Skeletal muscle satellite cell (primary cell): ENCODE data around the gene SORCS1.

Experiments used
- H3K27me3 ChIP-seq: 2 replicates; pipeline ENCODE4 v1.7.0; 2013; ENCODE audit warnings: low read length; ENCODE audit not compliant: control insufficient read depth, insufficient read depth
- H3K36me3 ChIP-seq: 2 replicates; pipeline ENCODE4 v1.7.0; 2013; ENCODE audit warnings: mild to moderate bottlenecking, control low read depth, low read length; ENCODE audit not compliant: insufficient read depth
- H3K4me1 ChIP-seq: 2 replicates; pipeline ENCODE4 v1.7.0; 2013; ENCODE audit warnings: low read length; ENCODE audit not compliant: control insufficient read depth, insufficient read depth
- H3K4me2 ChIP-seq: 2 replicates; pipeline ENCODE4 v1.7.0; 2013; ENCODE audit warnings: mild to moderate bottlenecking, low read length
- H3K4me3 ChIP-seq: 2 replicates; pipeline ENCODE4 v1.7.0; 2013; ENCODE audit warnings: low read length
- H3K9ac ChIP-seq: 2 replicates; pipeline ENCODE4 v1.7.0; 2013; ENCODE audit warnings: mild to moderate bottlenecking, low read depth, low read length, moderate library complexity
- H3K9me3 ChIP-seq: replicated peaks from 2 replicates; pipeline ENCODE4 v1.7.0; 2013; ENCODE audit warnings: mild to moderate bottlenecking, control low read depth, low read length

The SORCS1 gene

DNA sequence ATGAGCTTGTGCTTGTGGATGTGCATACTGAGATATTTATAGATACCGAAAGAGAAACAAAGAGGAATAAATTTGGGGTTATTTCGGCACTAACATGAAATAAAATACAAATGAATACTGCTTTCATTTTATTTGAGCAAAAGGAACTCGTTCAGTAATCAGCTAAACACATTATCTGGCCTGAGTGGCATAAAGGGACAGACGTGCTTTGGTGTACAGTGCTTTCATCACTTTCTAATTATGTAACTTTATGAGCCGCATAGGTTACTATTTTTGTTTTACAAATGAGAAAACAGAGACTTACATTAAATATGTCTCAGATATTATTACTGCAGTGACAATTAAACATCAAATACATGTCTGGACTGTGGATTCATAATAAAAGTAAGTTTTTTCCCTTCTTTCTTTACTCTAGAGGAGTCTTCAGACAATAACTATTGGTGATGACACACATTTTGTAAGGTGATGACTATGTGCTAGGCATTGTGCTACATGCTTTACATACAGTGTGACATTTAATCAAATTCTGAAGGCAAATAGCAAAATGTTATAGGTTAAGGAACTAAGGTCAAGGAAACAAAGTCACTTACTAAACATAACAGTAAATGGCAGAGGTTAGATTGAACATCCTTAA is 503.3 kb downstream of the SORCS1 start:
- peaks cover 5% of the 10 kb centered on the region for H3K9me3 ChIP-seq
- H3K4me1 ChIP-seq, result no peaks in the 10 kb centered on the region
- no peak overlapping the region for H3K4me2 ChIP-seq
- H3K4me3 ChIP-seq, result no peak overlapping the region
- H3K9ac ChIP-seq, result no peak overlapping the region
- H3K27me3 ChIP-seq, result no peaks in the 10 kb centered on the region
- no peaks in the 10 kb centered on the region for H3K36me3 ChIP-seq

DNA sequence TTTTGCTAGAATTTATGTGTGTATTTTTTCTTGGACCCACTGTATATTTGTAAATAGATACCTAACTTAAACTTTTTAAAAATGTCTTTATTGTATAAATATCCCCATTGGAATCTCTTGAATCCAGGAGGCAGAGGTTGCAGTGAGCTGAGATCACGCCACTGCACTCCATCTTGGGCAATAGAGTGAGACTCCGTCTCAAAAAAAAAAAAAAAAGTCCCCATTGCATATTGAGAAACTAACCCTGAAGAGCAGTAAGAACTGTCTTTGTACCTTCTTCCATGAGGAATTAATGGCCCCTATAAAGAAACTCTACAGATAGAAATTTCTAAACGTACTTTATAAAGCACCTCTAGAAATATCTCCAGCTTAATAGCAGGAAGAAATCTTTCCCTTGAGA is 504.0 kb downstream of the SORCS1 start:
- H3K27me3 ChIP-seq, result no peaks in the 10 kb centered on the region
- peaks cover 5% of the 10 kb centered on the region for H3K9me3 ChIP-seq
- H3K9ac ChIP-seq, result no peak overlapping the region
- H3K36me3 ChIP-seq, result no peaks in the 10 kb centered on the region
- no peak overlapping the region for H3K4me2 ChIP-seq
- H3K4me1 ChIP-seq, result no peaks in the 10 kb centered on the region
- H3K4me3 ChIP-seq, result no peak overlapping the region

DNA sequence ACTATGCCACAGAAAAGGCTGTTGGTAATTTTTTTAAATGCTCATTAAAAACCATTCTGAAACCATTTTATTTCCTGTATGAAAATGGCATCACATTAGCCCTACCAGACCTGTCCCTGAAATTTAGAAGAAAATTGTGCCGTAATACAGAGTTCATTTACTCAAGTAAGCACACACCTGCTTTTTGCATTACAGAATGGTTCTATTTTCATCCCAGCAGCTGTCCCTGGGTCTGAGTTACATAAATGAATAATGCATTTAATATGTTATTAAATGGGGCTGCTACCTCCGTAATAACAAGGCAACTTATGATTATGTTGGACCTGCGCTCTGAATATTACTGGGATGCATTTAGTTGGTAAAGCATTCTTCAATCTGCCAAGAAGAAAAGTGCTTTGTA is 508.9 kb downstream of the SORCS1 start:
- Histone ChIP-seq H3K9ac (no peak overlapping the region), H3K27me3 (no peaks in the 10 kb centered on the region), H3K4me1 (no peaks in the 10 kb centered on the region), H3K4me3 (no peak overlapping the region), H3K4me2 (no peak overlapping the region), H3K36me3 (no peaks in the 10 kb centered on the region), H3K9me3 (peaks cover 5% of the 10 kb centered on the region)

DNA sequence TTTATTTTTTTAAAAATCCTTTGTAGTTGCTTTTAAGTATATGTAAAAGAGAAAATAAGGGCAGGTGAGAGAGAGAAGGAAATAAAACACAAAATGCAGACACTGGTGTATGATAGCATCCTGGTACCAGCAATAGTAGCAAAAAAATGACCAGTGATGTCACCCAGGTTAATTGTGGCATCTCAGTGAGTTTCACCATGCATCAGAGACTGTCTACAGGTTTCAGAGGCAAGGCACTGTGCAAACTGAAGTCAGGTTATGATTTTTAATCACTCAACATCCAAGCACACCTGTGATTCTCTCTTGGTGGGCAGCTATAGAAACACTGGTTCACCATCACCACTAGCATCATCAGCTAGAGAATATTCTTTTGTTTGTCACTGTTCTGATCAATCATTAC is 509.3 kb downstream of the SORCS1 start:
- Histone ChIP-seq H3K27me3 (no peaks in the 10 kb centered on the region), H3K36me3 (no peaks in the 10 kb centered on the region), H3K9ac (no peak overlapping the region), H3K4me2 (no peak overlapping the region), H3K4me3 (no peak overlapping the region), H3K4me1 (no peaks in the 10 kb centered on the region), H3K9me3 (peaks cover 5% of the 10 kb centered on the region)

DNA sequence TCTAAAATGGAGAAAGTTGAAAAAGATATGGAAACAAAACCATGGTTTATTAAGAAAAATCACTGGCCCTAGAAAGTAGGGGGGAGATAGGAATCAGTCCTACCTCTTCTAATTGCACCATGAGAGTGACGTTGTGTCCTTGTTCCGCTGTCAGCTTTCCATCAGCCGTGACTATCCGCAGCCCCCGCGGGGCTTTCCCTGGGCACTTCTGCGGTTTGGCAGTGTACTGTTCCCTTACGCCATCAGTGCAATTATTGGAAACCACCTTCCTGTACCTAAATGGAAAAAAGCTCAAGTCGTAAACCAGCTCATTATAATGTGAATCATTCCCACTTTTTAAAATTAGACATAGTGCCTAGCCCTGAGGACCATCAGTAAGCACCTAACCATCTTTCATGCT is 512.2 kb downstream of the SORCS1 start:
- H3K27me3 ChIP-seq, result no peaks in the 10 kb centered on the region
- no peaks in the 10 kb centered on the region for H3K36me3 ChIP-seq
- H3K4me1 ChIP-seq, result no peaks in the 10 kb centered on the region
- no peak overlapping the region for H3K4me3 ChIP-seq
- no peaks in the 10 kb centered on the region for H3K9me3 ChIP-seq
- no peak overlapping the region for H3K4me2 ChIP-seq
- no peak overlapping the region for H3K9ac ChIP-seq

DNA sequence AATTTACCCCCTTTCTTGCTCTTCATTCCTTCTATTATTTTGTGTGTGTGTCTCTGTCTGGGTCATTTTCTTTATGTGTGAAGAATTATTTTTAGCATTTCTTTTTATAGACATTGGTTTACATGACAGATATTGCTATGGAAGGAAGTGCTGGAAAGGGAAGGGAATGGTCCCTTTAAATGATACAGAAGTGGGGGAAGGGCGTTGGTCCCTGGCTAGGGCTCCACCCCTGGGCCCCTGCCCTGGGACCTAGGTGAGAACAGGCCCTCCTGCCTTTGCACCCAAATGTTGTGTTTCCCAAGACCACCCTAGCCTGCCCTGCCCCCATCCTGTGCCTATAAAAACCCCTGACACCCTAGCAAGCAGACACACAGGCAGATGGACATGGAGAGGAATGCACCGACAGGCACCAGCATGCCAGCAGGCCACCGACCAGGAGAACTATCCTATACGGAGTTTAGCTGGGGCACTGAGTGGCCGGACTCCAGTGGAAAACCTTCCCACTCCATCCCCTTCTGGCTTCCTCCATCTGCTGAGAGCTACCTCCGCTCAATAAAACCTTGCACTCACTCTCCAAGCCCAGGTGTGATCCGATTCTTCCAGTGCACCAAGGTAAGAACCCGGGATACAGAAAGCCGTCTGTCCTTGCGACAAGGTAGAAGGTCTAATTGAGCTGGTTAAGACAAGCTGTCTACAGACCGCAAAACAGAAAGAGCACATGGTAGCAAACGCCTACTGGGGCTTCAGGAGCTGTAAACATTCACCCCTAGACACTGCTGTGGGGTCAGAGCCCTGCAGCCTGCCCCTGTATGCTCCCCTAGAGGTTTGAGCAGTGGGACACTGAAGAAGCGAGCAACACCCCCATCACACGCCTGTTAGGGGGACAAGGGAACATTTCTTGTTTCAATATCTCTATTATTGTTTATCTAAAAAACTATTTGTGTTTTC is 515.7 kb downstream of the SORCS1 start:
- no peak overlapping the region for H3K4me3 ChIP-seq
- H3K27me3 ChIP-seq, result no peaks in the 10 kb centered on the region
- H3K9ac ChIP-seq, result no peak overlapping the region
- H3K4me2 ChIP-seq, result no peak overlapping the region
- no peaks in the 10 kb centered on the region for H3K4me1 ChIP-seq
- H3K9me3 ChIP-seq, result no peaks in the 10 kb centered on the region
- H3K36me3 ChIP-seq, result no peaks in the 10 kb centered on the region

DNA sequence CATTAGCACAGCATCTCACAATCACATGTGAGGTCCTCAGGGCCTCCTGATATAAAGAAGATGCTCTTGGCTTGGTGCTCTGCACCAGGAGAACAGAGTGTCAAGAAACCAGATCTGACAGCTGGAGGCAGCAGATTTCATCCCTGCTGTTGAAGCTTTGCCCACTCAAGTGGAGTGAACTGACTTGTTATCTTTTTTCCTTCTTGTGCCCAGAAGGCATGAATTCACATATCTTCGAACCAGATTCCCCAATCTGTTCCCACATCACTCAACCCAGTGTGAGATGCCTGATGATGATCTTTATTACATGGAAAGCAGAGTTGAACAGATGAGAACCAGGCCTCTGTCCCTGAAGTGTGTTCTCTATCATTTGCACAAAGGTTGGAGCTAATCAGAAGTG is 521.0 kb downstream of the SORCS1 start:
- Histone ChIP-seq H3K9ac (no peak overlapping the region), H3K9me3 (peaks cover 10% of the 10 kb centered on the region), H3K36me3 (no peaks in the 10 kb centered on the region), H3K4me2 (no peak overlapping the region), H3K27me3 (no peaks in the 10 kb centered on the region), H3K4me1 (no peaks in the 10 kb centered on the region), H3K4me3 (no peak overlapping the region)

DNA sequence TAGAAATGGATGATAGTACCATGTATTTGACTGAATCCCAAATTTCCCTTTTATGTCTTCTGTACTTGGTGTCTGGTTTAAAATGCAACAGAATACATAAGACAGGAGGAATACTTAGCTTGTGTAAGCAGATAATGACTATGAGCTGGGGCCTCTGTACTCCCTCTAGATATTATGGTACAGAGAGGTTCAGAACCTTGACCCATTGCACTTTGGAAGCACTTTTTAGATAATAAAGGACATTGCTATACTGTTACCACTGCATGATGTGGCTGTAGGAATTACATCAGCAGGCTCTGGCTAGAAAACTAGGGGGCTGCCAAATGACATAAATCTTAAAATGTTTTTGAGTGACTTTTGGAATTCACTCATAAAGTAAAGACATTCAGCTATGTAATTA is 526.6 kb downstream of the SORCS1 start:
- H3K9ac ChIP-seq, result no peak overlapping the region
- no peak overlapping the region for H3K4me3 ChIP-seq
- no peaks in the 10 kb centered on the region for H3K4me1 ChIP-seq
- no peaks in the 10 kb centered on the region for H3K36me3 ChIP-seq
- no peaks in the 10 kb centered on the region for H3K27me3 ChIP-seq
- peaks cover 7% of the 10 kb centered on the region for H3K9me3 ChIP-seq
- no peak overlapping the region for H3K4me2 ChIP-seq

DNA sequence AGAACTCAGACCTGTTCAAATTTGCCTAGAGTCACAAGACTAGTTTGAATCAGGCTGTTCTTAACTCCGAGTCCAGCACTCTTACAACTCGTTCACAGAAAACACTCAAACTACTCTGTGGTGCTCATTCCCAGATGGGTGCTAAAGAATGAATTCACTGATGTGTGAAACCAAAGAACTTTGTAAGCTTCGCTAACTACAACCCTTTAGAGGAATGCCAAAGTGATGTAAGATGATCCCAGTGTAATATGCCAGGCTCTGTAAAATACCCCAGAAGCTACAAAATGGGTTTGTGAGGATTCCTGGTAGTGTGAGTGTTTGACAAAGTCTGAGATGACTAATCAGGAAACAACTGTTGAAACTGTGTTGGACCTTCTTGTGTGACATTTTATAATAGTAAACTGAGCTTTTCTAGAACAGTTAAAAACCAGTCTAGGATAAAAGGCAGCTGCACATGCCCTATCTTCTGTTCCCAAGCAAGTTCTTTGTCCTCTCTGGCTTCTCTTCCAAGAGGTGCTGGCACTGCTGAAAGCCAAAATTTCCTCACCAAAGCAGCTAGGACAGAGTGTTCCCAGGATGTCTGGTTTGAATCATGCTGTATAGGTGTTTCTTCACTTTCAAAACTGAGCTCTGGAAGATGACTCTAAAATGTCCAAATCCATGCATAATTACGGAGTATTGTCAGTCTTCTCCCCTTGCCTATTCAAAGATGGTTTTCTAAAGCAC is 527.6 kb downstream of the SORCS1 start:
- Histone ChIP-seq H3K4me2 (no peak overlapping the region), H3K36me3 (no peaks in the 10 kb centered on the region), H3K9ac (no peak overlapping the region), H3K4me3 (no peak overlapping the region), H3K27me3 (no peaks in the 10 kb centered on the region), H3K4me1 (no peaks in the 10 kb centered on the region), H3K9me3 (peaks cover 7% of the 10 kb centered on the region)

DNA sequence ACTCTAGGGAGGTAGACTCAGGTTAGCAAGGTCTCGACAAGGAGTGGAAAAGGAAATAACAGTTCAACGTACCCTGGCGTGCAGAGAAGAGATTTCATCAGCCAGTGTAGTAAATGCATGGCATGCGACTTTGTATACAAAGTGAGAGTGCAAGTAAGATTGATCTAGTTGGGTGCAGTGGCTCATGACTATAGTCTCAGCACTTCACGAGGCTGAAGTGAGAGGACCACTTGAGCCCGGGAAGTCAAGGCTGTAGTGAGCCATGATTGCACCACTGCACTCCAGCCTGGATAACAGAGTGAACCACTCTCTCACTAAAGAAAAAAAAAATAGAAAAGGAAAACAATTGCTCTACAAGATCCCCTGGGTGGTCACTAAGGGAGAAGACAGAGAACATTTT is 528.6 kb downstream of the SORCS1 start:
- Histone ChIP-seq H3K4me3 (no peak overlapping the region), H3K9ac (no peak overlapping the region), H3K4me2 (no peak overlapping the region), H3K4me1 (no peaks in the 10 kb centered on the region), H3K36me3 (no peaks in the 10 kb centered on the region), H3K27me3 (no peaks in the 10 kb centered on the region), H3K9me3 (peaks cover 6% of the 10 kb centered on the region)

DNA sequence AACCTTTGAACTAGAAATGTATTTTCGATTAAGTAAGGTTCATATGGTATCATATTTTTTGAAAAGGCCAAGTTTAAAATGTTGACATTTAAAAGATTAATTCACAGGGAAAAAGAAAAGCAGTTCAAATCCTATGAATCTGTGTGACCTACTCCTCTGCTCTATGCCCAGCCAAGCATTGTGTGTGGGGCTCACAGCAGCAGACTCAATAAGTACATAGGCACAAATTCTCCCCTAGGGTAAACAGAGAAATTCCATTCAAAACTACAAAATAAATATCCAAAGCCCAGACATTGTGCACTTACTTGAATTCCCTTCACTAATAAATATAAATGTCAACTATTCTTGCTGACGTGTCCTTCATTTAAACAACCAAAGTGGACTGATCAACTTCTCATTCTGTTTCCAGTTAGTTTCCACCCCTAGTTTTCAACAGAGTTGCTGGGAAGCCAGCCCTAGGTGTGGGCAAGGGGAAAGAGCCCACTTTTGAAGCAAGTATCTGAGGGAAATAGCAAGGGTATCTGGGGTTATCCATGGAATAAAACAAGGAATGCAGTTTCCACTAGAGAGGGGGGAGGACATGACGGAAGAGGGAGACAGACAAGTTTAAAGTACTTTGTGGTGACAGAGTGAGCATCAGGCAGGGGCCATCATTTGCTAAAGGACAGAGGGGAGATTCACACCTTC is 533.3 kb downstream of the SORCS1 start:
- no peak overlapping the region for H3K4me2 ChIP-seq
- H3K9me3 ChIP-seq, result no peaks in the 10 kb centered on the region
- H3K36me3 ChIP-seq, result no peaks in the 10 kb centered on the region
- H3K4me3 ChIP-seq, result no peak overlapping the region
- no peak overlapping the region for H3K9ac ChIP-seq
- H3K27me3 ChIP-seq, result peaks cover 4% of the 10 kb centered on the region
- no peaks in the 10 kb centered on the region for H3K4me1 ChIP-seq
